B cell (primary cell): ENCODE data around the gene PGS1. TPM values are rescaled to one million over a fixed set of nuclear protein-coding genes. Genes with fewer than 3 reads are reported as not detected.

Experiments
- ATAC-seq: fragments of 200-7000 bp; cut with Tn5 transposase; one replicate; pipeline ENCODE4 v1.10.0; 2021; ENCODE audit warnings: low read depth, mild to moderate bottlenecking, moderate number of reproducible peaks, moderate library complexity
- CTCF ChIA-PET: fragments of 350-600 bp; sonication (Branson Sonifier 250); formaldehyde crosslinking; loops from one replicate; lab custom pipeline; 2021; ENCODE audit warnings: antibody characterized with exemption, inconsistent platforms; lab: Charles Lee
- POLR2A ChIA-PET: fragments of 350-600 bp; sonication (Branson Sonifier 250); formaldehyde crosslinking; loops from one replicate; lab custom pipeline; 2021; ENCODE audit warnings: antibody characterized with exemption; lab: Charles Lee
- DNase-seq: peaks from one replicate; pipeline ENCODE4 v3.0.0; 2013
- H2AFZ ChIP-seq: 2 replicates; pipeline ENCODE4 v1.6.1; 2012; ENCODE audit warnings: mild to moderate bottlenecking, low read depth, low read length; ENCODE audit not compliant: insufficient read depth, poor library complexity, severe bottlenecking
- H3K27ac ChIP-seq, 2 donors: 1 replicate in 1 of 2; 2 replicates in 1 of 2; pipeline ENCODE4 v1.5.1; 2012 to 2013; ENCODE audit warnings: low read length in 2 of 2, mild to moderate bottlenecking in 2 of 2, moderate library complexity in 1 of 2
- H3K27me3 ChIP-seq, 4 experiments: fragments of 200-600 bp in 1 of 4; sonication (generic) in 1 of 4; replicated peaks in 1 of 4; 1 replicate in 2 of 4; 2 replicates in 2 of 4; pipeline versions ENCODE4 v1.6.1 to v1.7.0; 2013 to 2016; ENCODE audit warnings: low read length in 3 of 4, mild to moderate bottlenecking in 2 of 4, mixed read lengths in 1 of 4, moderate library complexity in 1 of 4; ENCODE audit not compliant: insufficient read depth in 4 of 4, control insufficient read depth in 3 of 4; ENCODE audit errors: control extremely low read depth in 1 of 4
- H3K36me3 ChIP-seq, 2 experiments: replicated peaks in 1 of 2; 1 replicate in 1 of 2; 2 replicates in 1 of 2; pipeline versions ENCODE4 v1.6.1 to v1.7.1; 2013; ENCODE audit warnings: low read length in 1 of 2; ENCODE audit not compliant: insufficient read depth in 2 of 2, control insufficient read depth in 1 of 2; ENCODE audit errors: control extremely low read depth in 1 of 2, extremely low read depth in 1 of 2
- H3K4me1 ChIP-seq, 2 donors: fragments of 200-600 bp in 1 of 2; sonication (generic) in 1 of 2; 1 replicate in 1 of 2; 2 replicates in 1 of 2; pipeline versions ENCODE4 v1.5.1 to v1.6.1; 2013 to 2017; ENCODE audit warnings: low read length in 2 of 2; ENCODE audit not compliant: control insufficient read depth in 2 of 2, insufficient read depth in 2 of 2
- H3K4me2 ChIP-seq: replicated peaks from 2 replicates; pipeline ENCODE3; 2012; ENCODE audit warnings: mild to moderate bottlenecking, low read depth, low read length; ENCODE audit not compliant: poor library complexity, severe bottlenecking
- H3K4me3 ChIP-seq, 5 experiments: fragments of 200-600 bp in 1 of 5; sonication (generic) in 1 of 5; 1 replicate in 3 of 5; 2 replicates in 2 of 5; pipeline versions ENCODE4 v1.5.1 to v1.7.0; 2011 to 2016; ENCODE audit warnings: low read length in 4 of 5, mild to moderate bottlenecking in 4 of 5, low read depth in 2 of 5, control low read depth in 1 of 5, moderate library complexity in 1 of 5; ENCODE audit not compliant: insufficient read depth in 1 of 5; ENCODE audit errors: control extremely low read depth in 1 of 5, extremely low read depth in 1 of 5
- H3K79me2 ChIP-seq: fragments of 200-600 bp; sonication (generic); one replicate; pipeline ENCODE4 v1.6.0; 2016; ENCODE audit warnings: low read length; ENCODE audit not compliant: control insufficient read depth, insufficient read depth
- H3K9ac ChIP-seq: fragments of 200-600 bp; sonication (generic); 2 replicates; pipeline ENCODE4 v1.6.1; 2017; ENCODE audit warnings: mild to moderate bottlenecking, low read length, moderate library complexity
- H3K9me3 ChIP-seq, 3 donors: one replicate each; pipeline versions ENCODE4 v1.6.1 to v1.7.1; 2013; ENCODE audit warnings: low read length in 2 of 3; ENCODE audit not compliant: control insufficient read depth in 2 of 3, insufficient read depth in 1 of 3; ENCODE audit errors: control extremely low read depth in 1 of 3
- H4K20me1 ChIP-seq: 2 replicates; pipeline ENCODE4 v1.6.0; 2012; ENCODE audit warnings: mild to moderate bottlenecking, low read length; ENCODE audit not compliant: insufficient read depth, control insufficient read depth, poor library complexity, severe bottlenecking
- H3K27ac Mint-ChIP-seq: one replicate; pipeline ENCODE4 v1.8.0; 2021; ENCODE audit warnings: mixed read lengths
- H3K27me3 Mint-ChIP-seq: one replicate; pipeline ENCODE4 v1.8.0; 2021; ENCODE audit warnings: mixed read lengths
- H3K4me1 Mint-ChIP-seq: one replicate; pipeline ENCODE4 v1.8.0; 2021; ENCODE audit warnings: mixed read lengths
- H3K4me3 Mint-ChIP-seq: one replicate; pipeline ENCODE4 v1.8.0; 2021; ENCODE audit warnings: mixed read lengths
- H3K9me3 Mint-ChIP-seq: one replicate; pipeline ENCODE4 v1.8.0; 2022; ENCODE audit warnings: mixed read lengths; ENCODE audit not compliant: insufficient read depth
- EZH2 ChIP-seq: IDR thresholded peaks from 2 replicates; pipeline ENCODE4 v1.6.1; 2012; ENCODE audit warnings: borderline replicate concordance, low read depth, mild to moderate bottlenecking, moderate library complexity, low read length; ENCODE audit not compliant: insufficient read depth, poor library complexity, severe bottlenecking
- WGBS: methylation state at CpG from one replicate; pipeline ENCODE4 v1.1.5; 2013; ENCODE audit warnings: missing lambda C conversion rate; ENCODE audit not compliant: insufficient coverage; 5-methylcytosine and 5-hydroxymethylcytosine counted together
- intact Hi-C: fragments of 100-400 bp; cut with micrococcal nuclease; formaldehyde crosslinking; loops from one replicate; pipeline ENCODE4 v1.10.0; 2022
- polyA plus RNA-seq: library from polyadenylated mRNA; depleted of rRNA; stranded (reverse); fragments of >200 nt; gene quantifications from 2 replicates; pipeline ENCODE4 v1.2.3, GENCODE V29; 2012
- total RNA-seq, 2 donors: library from RNA; stranded (reverse); fragments of 120-200 nt in 1 of 2; gene quantifications; 1 replicate in 1 of 2; 2 replicates in 1 of 2; pipeline versions ENCODE4 v1.2.3 to v1.2.4, GENCODE V29; 2013 to 2022
- TF ChIP-seq, protein P1 (sequence below): fragments of 200-600 bp; IDR thresholded peaks from one replicate; pipeline ENCODE4 v1.8.0; 2022; ENCODE audit warnings: antibody characterized with exemption, mild to moderate bottlenecking

The PGS1 gene
- total and polyA plus RNA-seq, 2 donors (not counting 1 experiment from before 2014, with no cell fraction given) = 85.1 to 88.3 TPM

DNA sequence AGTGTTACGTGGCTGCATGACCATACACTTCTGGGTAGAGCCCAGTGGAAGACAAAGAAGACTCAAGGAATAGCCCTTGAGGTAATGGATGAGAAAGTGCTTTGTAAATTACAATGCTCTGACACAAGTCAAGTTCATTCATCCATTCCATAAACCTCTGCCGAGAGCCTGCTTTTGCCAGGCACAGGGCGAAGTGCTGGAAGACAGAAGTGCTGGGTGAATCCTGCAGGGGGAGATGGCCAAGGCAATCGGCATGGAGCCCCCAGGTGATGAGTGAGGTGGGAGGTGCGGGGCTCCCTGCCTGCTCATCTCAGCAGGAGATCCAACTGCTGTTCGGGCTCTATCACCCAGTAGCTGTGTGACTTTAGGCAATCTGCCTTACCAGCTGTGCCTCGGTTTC lies 15.8 kb upstream of the PGS1 start:
- Histone ChIP-seq H2AFZ (no peak overlapping the region), H3K4me1 (peaks cover 29 to 43% of the 10 kb centered on the region in 2 donors), H3K9ac (no peak overlapping the region), H3K79me2 (no peaks in the 10 kb centered on the region), H3K27me3 (peaks cover 0 to 40% (median 9%) of the 10 kb centered on the region in 4 experiments), H4K20me1 (peaks cover 12% of the 10 kb centered on the region), H3K4me2 (no peak overlapping the region), H3K27ac (no peak overlapping the region), H3K4me3 (no peak overlapping the region), H3K9me3 (peaks cover 0 to 4% (median 0%) of the 10 kb centered on the region in 3 donors), H3K36me3 (peaks cover 0 to under 1% of the 10 kb centered on the region in 2 experiments)
- Mint-ChIP-seq H3K27me3 (peaks cover 31% of the 10 kb centered on the region), H3K4me3 (no peak overlapping the region), H3K27ac (no peak overlapping the region), H3K4me1 (peaks cover 20% of the 10 kb centered on the region), H3K9me3 (no peaks in the 10 kb centered on the region)
- WGBS = 97% methylated on average over 4 of the region's 7 CpGs
- TF ChIP-seq, protein P1, sequence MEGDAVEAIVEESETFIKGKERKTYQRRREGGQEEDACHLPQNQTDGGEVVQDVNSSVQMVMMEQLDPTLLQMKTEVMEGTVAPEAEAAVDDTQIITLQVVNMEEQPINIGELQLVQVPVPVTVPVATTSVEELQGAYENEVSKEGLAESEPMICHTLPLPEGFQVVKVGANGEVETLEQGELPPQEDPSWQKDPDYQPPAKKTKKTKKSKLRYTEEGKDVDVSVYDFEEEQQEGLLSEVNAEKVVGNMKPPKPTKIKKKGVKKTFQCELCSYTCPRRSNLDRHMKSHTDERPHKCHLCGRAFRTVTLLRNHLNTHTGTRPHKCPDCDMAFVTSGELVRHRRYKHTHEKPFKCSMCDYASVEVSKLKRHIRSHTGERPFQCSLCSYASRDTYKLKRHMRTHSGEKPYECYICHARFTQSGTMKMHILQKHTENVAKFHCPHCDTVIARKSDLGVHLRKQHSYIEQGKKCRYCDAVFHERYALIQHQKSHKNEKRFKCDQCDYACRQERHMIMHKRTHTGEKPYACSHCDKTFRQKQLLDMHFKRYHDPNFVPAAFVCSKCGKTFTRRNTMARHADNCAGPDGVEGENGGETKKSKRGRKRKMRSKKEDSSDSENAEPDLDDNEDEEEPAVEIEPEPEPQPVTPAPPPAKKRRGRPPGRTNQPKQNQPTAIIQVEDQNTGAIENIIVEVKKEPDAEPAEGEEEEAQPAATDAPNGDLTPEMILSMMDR = no peak
- TF ChIP-seq EZH2 = no peak
- DNase-seq (no peak), ATAC-seq (no peak)
- ChIA-PET CTCF (interaction anchor here (0.6 to 9.1 kb wide), 17 partner anchors 15 to 1922 kb away, joined by 3 to 171 read pairs (median 4); partner anchors contain the start of genes PGS1 and SYNGR2), POLR2A (no interaction called here)
- intact Hi-C loops = no loop called here

DNA sequence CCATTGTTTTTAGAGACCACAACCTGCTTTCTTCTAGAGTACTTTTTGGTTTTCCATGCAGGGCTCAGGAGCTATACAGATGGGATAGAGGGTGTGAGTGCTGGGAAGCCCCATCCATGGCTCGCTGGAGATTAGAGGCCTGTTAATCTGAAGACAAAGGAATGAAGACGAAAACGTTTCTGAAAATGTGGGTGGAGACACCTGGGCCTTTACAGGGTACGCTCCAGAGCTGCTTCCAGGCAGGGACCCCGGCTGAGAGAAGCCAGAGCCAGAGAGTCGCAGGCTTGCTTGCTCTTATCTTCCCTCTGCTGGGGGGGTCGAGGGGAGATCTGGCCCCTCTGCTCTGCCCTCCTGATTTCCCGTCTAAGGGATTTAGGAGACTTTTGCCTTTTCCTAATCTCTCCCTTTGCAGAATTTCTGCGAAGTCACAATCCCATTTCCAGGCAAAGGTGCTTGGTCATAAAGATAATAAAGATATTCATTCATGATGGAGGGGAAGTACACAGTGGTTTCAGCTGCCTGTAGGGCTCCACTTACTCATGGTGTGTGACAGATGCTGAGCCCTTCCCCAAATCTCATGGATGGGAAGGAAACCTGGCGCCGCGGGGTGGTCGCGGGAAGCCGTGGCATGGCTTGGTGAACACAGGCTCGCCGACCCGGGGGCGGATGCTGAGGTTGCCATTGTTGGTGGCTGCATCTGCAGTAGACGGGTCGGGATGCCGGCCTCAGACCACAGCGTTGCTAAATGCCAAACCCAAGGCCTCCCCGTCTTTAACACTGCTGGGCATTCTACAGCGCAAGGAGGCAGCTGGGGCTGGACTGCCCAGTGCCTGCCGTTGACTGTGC lies 13.8 kb upstream of the PGS1 start:
- no peak overlapping the region for H3K27ac Mint-ChIP-seq
- Histone ChIP-seq H3K27ac (no peak overlapping the region), H3K9me3 (peaks cover 0 to 4% (median 0%) of the 10 kb centered on the region in 3 donors), H3K36me3 (no peaks in the 10 kb centered on the region), H3K9ac (no peak overlapping the region), H3K79me2 (no peaks in the 10 kb centered on the region), H3K4me1 (peaks cover 17 to 25% of the 10 kb centered on the region in 2 donors), H4K20me1 (no peaks in the 10 kb centered on the region), H3K4me2 (no peak overlapping the region), H3K4me3 (no peak overlapping the region), H3K27me3 (peaks cover 0 to 23% (median 5%) of the 10 kb centered on the region in 4 experiments), H2AFZ (no peak overlapping the region)
- POLR2A ChIA-PET = interaction anchor here (1.2 kb wide), 1 partner anchor 26 kb away, joined by 3 read pairs; no protein-coding TSS in a partner anchor
- H3K27me3 Mint-ChIP-seq = peaks cover 34% of the 10 kb centered on the region
- H3K4me1 Mint-ChIP-seq = peaks cover 8% of the 10 kb centered on the region
- DNase-seq (no peak), ATAC-seq (no peak)
- H3K4me3 Mint-ChIP-seq = no peak overlapping the region
- intact Hi-C loops = no loop called here
- CTCF ChIA-PET = interaction anchor here (0.6 to 9.1 kb wide), 7 partner anchors 17 to 103 kb away, joined by 3 to 171 read pairs (median 4); no protein-coding TSS in a partner anchor
- TF ChIP-seq, protein P1 = no peak
- TF ChIP-seq EZH2 = no peak
- 13% methylated on average over 24 of the region's 26 CpGs for WGBS
- no peaks in the 10 kb centered on the region for H3K9me3 Mint-ChIP-seq
